Measurements from ENCODE around the gene SP110.
"Not testable (repeated sequence)": the region's sequence is repeated elsewhere in the genome, so short reads cannot be mapped to it uniquely, and the experiment has no call there.

- not testable (repeated sequence) for TF ChIP-seq CTCF (IDR thresholded peaks at IDR 0.05); EZH2 (IDR thresholded peaks at IDR 0.05; ENCODE audit: borderline replicate concordance, insufficient read depth, low read depth, low read length, poor library complexity, severe bottlenecking)
These were observed 100.0 kb downstream of the SP110 start for GRCh38 chr2:230119827-230120226.

All from B cell (primary cell).